Upper lobe of right lung (tissue), 1 donor: Measurements from ENCODE around the gene MFSD8. TPM values are rescaled to one million over a fixed set of nuclear protein-coding genes. Genes with fewer than 3 reads are reported as not detected.

Experiments used
- ATAC-seq: fragments of 200-7000 bp; cut with Tn5 transposase; one replicate; pipeline ENCODE4 v1.9.1; 2020; ENCODE audit warnings: mild to moderate bottlenecking, moderate library complexity
- DNase-seq: peaks from one replicate; pipeline ENCODE4 v3.0.0-alpha.2; 2020
- H3K27ac ChIP-seq: fragments of 200-600 bp; one replicate; pipeline ENCODE4 v1.8.0; 2022
- H3K27me3 ChIP-seq: fragments of 200-600 bp; one replicate; pipeline ENCODE4 v1.8.0; 2022; ENCODE audit warnings: mild to moderate bottlenecking
- H3K36me3 ChIP-seq: fragments of 200-600 bp; one replicate; pipeline ENCODE4 v1.8.0; 2022
- H3K4me1 ChIP-seq: fragments of 200-600 bp; one replicate; pipeline ENCODE4 v1.8.0; 2022
- H3K4me3 ChIP-seq: fragments of 200-600 bp; one replicate; pipeline ENCODE4 v1.8.0; 2022; ENCODE audit warnings: mild to moderate bottlenecking
- H3K9me3 ChIP-seq: fragments of 200-600 bp; one replicate; pipeline ENCODE4 v1.8.0; 2022
- intact Hi-C: fragments of 100-400 bp; cut with DNase I; formaldehyde crosslinking; loops from one replicate; pipeline ENCODE4 v1.11.0; 2022
- total RNA-seq: library from RNA; stranded (reverse); fragmentation: NEBNext Ultra II Directional; extraction: Animal tissue kit (Norgen Biotek cat#: 25700); gene quantifications from one replicate; pipeline ENCODE4 v1.2.1, GENCODE V29; 2021
- TF ChIP-seq, protein P1 (sequence below): fragments of 200-600 bp; IDR thresholded peaks from one replicate; pipeline ENCODE4 v1.8.0; 2022; ENCODE audit warnings: antibody characterized with exemption
- donor health status: DM: no; HTN: yes; CAD: no; lungs with severe emphysema.

MFSD8 gene
- total RNA-seq, 1 donor from 2014 or later, result 27.8 TPM

DNA sequence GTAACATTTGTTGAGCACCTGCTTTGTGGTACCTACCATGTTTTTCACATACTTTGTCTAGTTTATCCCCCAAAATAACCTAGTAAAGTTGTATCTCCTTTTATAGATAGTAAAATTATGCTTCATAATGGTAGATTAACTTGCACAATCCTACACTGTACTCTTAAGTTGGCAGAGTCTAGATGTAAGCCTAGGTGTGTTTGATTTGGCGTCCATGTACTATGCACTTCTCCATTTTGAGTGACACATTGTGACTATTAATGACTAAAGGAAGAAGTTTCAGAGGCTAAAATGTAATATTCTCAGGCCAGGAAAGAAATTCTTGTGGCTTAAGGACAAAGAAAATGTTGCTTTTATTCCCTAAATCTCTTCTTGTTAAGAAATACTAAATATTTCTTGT is 68.9 kb downstream of the MFSD8 start:
- Histone ChIP-seq H3K4me1 (no peaks in the 10 kb centered on the region), H3K36me3 (no peaks in the 10 kb centered on the region), H3K27ac (no peak overlapping the region), H3K9me3 (no peaks in the 10 kb centered on the region), H3K27me3 (no peaks in the 10 kb centered on the region), H3K4me3 (no peak overlapping the region)
- intact Hi-C loops, result no loop called here
- TF ChIP-seq, protein P1, sequence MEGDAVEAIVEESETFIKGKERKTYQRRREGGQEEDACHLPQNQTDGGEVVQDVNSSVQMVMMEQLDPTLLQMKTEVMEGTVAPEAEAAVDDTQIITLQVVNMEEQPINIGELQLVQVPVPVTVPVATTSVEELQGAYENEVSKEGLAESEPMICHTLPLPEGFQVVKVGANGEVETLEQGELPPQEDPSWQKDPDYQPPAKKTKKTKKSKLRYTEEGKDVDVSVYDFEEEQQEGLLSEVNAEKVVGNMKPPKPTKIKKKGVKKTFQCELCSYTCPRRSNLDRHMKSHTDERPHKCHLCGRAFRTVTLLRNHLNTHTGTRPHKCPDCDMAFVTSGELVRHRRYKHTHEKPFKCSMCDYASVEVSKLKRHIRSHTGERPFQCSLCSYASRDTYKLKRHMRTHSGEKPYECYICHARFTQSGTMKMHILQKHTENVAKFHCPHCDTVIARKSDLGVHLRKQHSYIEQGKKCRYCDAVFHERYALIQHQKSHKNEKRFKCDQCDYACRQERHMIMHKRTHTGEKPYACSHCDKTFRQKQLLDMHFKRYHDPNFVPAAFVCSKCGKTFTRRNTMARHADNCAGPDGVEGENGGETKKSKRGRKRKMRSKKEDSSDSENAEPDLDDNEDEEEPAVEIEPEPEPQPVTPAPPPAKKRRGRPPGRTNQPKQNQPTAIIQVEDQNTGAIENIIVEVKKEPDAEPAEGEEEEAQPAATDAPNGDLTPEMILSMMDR, result no peak
- no peak for DNase-seq
- no peak for ATAC-seq

DNA sequence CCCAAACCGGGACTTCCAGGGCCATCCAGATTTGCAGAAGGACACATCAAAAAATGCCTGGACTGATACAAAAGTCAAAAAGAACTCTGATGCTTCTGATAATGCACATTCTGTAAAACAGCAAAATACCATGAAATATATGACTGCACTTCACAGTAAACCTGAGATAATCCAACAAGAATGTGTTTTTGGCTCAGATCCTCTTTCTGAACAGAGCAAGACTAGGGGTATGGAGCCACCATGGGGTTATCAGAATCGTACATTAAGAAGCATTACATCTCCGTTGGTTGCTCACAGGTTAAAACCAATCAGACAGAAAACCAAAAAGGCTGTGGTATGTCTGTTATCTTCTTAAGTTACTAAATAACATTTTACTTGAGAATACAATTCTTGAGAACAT is 75.1 kb downstream of the MFSD8 start:
- H3K27ac ChIP-seq, result no peak overlapping the region
- no peaks in the 10 kb centered on the region for H3K4me1 ChIP-seq
- no peaks in the 10 kb centered on the region for H3K36me3 ChIP-seq
- no peaks in the 10 kb centered on the region for H3K9me3 ChIP-seq
- intact Hi-C loops, result no loop called here
- ATAC-seq (no peak), DNase-seq (no peak)
- no peaks in the 10 kb centered on the region for H3K27me3 ChIP-seq
- TF ChIP-seq, protein P1, result no peak
- no peak overlapping the region for H3K4me3 ChIP-seq

DNA sequence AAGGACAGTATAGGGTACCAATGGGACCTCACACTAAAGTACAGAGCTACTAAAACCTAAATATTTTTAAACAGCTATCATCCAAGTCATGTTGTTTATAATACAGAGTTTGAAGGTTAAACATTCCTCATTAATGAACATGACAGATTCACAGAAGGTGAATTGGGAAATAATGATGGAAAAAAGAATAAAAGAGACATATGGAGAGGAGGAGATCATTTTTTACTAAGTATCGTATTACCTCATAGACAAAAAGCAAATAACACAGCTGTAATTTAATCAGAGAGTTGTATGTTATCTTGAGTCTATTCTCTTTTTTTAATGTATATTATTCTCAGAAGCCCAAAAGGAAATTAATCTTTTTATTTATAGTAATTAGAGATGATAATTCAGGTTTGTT is 76.4 kb downstream of the MFSD8 start:
- no peaks in the 10 kb centered on the region for H3K9me3 ChIP-seq
- ATAC-seq (no peak), DNase-seq (no peak)
- no peak overlapping the region for H3K27ac ChIP-seq
- H3K36me3 ChIP-seq, result no peaks in the 10 kb centered on the region
- TF ChIP-seq, protein P1, result no peak
- H3K4me3 ChIP-seq, result no peak overlapping the region
- H3K4me1 ChIP-seq, result no peaks in the 10 kb centered on the region
- intact Hi-C loops, result no loop called here
- no peaks in the 10 kb centered on the region for H3K27me3 ChIP-seq

DNA sequence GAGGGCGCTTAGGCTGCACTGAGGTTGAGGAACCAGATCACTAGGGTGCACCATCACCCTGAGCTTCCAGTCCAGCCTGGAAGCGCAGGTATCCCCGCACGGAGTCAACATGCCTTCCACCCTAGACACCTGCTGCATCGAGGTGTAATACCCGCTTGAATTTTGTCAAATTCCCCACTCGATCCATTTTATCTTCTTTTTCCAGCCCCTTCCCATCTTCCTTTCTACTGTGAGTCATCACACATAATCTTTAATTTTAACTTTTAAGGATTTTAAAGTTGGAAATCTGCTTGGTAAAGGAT is 83.5 kb downstream of the MFSD8 start:
- TF ChIP-seq, protein P1, result no peak
- Histone ChIP-seq H3K27ac (no peak overlapping the region), H3K36me3 (no peaks in the 10 kb centered on the region), H3K4me3 (peak overlapping the region; percentile 87), H3K9me3 (no peaks in the 10 kb centered on the region), H3K27me3 (no peaks in the 10 kb centered on the region), H3K4me1 (peaks cover 7% of the 10 kb centered on the region)
- intact Hi-C loops, result no loop called here
- DNase-seq, result no peak
- peak; percentile 61 for ATAC-seq

DNA sequence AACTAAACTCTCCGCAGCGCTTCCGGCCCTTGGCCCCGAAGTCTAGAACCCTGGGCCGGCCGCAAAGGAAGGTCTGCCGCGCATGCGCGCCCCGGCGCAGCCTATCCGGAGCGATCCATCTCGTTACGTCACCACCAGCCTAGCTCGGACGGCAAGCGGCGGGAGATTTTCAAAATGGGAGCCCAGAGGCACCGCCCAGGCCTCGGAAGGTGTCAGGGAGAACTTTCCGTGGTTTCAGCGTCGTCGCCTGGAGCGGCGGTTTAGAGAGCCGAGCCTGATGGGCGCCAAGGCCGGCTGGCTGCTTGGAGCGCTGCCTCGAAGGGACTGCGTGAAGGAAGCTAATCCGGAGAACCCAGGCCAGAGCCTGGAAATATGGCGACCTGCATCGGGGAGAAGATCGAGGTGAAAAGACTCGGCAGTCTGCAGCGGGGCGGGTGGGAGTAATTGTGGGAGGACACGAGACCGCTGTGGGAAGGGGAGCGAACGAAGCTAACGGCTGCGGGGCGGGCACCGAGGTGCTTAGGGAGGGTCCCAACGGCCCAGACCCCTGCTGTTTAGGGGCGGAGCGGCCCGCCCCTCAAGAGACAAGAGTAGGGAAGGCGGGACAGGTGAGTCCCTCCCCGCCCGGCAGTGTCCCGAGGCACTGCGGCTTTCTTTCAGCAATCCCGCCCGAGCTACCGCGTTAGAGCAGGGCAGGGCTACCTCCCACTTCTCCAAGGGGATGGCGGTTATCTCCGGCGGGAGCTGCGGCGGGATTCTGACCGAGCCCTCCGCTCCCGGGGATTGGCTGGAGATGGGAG is 84.0 kb downstream of the MFSD8 start, which contains the start of gene PLK4:
PLK4 (plus strand) TSS at position 131 of the 800 bp plus-strand sequence; CDS start at position 373, 242 bp downstream.
- H3K4me3 ChIP-seq, result peak within 1 kb of the TSS; percentile 87
- H3K9me3 ChIP-seq, result no peaks in the 10 kb centered on the region
- TF ChIP-seq, protein P1, result no peak
- no peaks in the 10 kb centered on the region for H3K36me3 ChIP-seq
- ATAC-seq (peak; percentile 98), DNase-seq (peak; percentile 97)
- H3K4me1 ChIP-seq, result peaks cover 7% of the 10 kb centered on the region
- H3K27ac ChIP-seq, result peak within 1 kb of the TSS; percentile 79
- H3K27me3 ChIP-seq, result no peaks in the 10 kb centered on the region
- intact Hi-C loops, result no loop called here

DNA sequence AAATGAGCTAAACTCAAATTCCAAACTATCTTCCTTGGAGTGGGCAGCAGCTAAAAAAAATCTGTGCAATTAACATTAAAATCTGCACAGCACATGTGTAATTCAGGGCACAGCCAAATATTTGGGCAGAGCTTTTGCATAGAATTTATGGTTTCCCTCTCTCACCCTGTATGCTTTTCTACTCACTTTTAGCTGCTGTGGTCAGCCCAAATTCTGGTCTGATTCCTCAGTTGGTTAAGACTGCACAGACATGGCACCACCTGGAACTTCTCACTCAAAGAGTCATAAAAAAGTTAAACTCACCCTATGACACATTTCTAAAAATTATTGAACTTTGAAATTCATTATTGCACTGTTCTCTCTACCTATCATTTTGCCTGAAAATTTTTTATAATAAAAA is 89.2 kb downstream of the MFSD8 start:
- Histone ChIP-seq H3K27ac (no peak overlapping the region), H3K4me3 (no peak overlapping the region), H3K9me3 (no peaks in the 10 kb centered on the region), H3K36me3 (no peaks in the 10 kb centered on the region), H3K4me1 (no peaks in the 10 kb centered on the region), H3K27me3 (no peaks in the 10 kb centered on the region)
- intact Hi-C loops, result no loop called here
- no peak for ATAC-seq
- no peak for DNase-seq
- TF ChIP-seq, protein P1, result no peak
